Ishikawa (cell line): ENCODE measurements around the gene HDGFL2.

ENCODE experiments used
- CEBPB ChIP-seq: IDR thresholded peaks from 2 replicates; pipeline ENCODE4 v1.6.1; 2012
- CREB1 ChIP-seq: IDR thresholded peaks from 2 replicates; pipeline ENCODE4 v1.6.1; 2012; ENCODE audit warnings: low read depth
- EGR1 ChIP-seq: IDR thresholded peaks from 2 replicates; pipeline ENCODE4 v1.6.1; 2012
- EP300 ChIP-seq: IDR thresholded peaks from 2 replicates; pipeline ENCODE4 v1.6.1; 2012; ENCODE audit warnings: borderline replicate concordance
- FOXM1 ChIP-seq: IDR thresholded peaks from 2 replicates; pipeline ENCODE4 v1.6.1; 2012; ENCODE audit warnings: low read depth, borderline replicate concordance
- RAD21 ChIP-seq: IDR thresholded peaks from 2 replicates; pipeline ENCODE4 v1.6.1; 2012; ENCODE audit warnings: low read depth
- TAF1 ChIP-seq: IDR thresholded peaks from 2 replicates; pipeline ENCODE4 v1.6.1; 2012; ENCODE audit warnings: low read depth, mild to moderate bottlenecking
- TCF12 ChIP-seq: IDR thresholded peaks from 2 replicates; pipeline ENCODE4 v1.6.1; 2012; ENCODE audit warnings: low read depth
- TEAD4 ChIP-seq: IDR thresholded peaks from 2 replicates; pipeline ENCODE4 v1.6.1; 2012
- USF1 ChIP-seq: IDR thresholded peaks from 2 replicates; pipeline ENCODE4 v1.6.1; 2012
- YY1 ChIP-seq: IDR thresholded peaks from 2 replicates; pipeline ENCODE4 v1.6.1; 2012; ENCODE audit warnings: low read depth
- TF ChIP-seq, protein P1 (sequence below): IDR thresholded peaks from 2 replicates; pipeline ENCODE4 v1.6.1; 2012
- TF ChIP-seq, protein P2 (sequence below): IDR thresholded peaks from 2 replicates; pipeline ENCODE4 v1.6.1; 2012; ENCODE audit warnings: low read depth, mild to moderate bottlenecking

- no peak for TF ChIP-seq TAF1
- TF ChIP-seq, protein P1, sequence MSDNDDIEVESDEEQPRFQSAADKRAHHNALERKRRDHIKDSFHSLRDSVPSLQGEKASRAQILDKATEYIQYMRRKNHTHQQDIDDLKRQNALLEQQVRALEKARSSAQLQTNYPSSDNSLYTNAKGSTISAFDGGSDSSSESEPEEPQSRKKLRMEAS: no peak
- no peak for TF ChIP-seq RAD21
- no peak for TF ChIP-seq CEBPB
- no peak for TF ChIP-seq FOXM1
- TF ChIP-seq USF1: no peak
- TF ChIP-seq, protein P2, sequence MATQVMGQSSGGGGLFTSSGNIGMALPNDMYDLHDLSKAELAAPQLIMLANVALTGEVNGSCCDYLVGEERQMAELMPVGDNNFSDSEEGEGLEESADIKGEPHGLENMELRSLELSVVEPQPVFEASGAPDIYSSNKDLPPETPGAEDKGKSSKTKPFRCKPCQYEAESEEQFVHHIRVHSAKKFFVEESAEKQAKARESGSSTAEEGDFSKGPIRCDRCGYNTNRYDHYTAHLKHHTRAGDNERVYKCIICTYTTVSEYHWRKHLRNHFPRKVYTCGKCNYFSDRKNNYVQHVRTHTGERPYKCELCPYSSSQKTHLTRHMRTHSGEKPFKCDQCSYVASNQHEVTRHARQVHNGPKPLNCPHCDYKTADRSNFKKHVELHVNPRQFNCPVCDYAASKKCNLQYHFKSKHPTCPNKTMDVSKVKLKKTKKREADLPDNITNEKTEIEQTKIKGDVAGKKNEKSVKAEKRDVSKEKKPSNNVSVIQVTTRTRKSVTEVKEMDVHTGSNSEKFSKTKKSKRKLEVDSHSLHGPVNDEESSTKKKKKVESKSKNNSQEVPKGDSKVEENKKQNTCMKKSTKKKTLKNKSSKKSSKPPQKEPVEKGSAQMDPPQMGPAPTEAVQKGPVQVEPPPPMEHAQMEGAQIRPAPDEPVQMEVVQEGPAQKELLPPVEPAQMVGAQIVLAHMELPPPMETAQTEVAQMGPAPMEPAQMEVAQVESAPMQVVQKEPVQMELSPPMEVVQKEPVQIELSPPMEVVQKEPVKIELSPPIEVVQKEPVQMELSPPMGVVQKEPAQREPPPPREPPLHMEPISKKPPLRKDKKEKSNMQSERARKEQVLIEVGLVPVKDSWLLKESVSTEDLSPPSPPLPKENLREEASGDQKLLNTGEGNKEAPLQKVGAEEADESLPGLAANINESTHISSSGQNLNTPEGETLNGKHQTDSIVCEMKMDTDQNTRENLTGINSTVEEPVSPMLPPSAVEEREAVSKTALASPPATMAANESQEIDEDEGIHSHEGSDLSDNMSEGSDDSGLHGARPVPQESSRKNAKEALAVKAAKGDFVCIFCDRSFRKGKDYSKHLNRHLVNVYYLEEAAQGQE: no peak
- no peak for TF ChIP-seq EP300
- TF ChIP-seq EGR1: no peak
- no peak for TF ChIP-seq CREB1
- TF ChIP-seq TCF12: no peak
- TF ChIP-seq YY1: no peak
- TF ChIP-seq TEAD4: no peak
These were observed 31.2 kb downstream of the HDGFL2 start for GRCh38 chr19:4503132-4503824.
